ENCODE results near the gene ZNF385B.

ZNF385B gene

GRCh38 chr2:179691235-179691634 is 170.2 kb downstream of the ZNF385B start:
- TF ChIP-seq CTCF (IDR thresholded peaks at IDR 0.05; ENCODE audit: low read depth, low read length): no peak
- H3K4me3 ChIP-seq (ENCODE audit: low read depth, low read length): no peak overlapping the region

GRCh38 chr2:179686718-179687342 is 174.6 kb downstream of the ZNF385B start:
- TF ChIP-seq CTCF (IDR thresholded peaks at IDR 0.05; ENCODE audit: low read depth, low read length): no peak
- no peak overlapping the region for H3K4me3 ChIP-seq (ENCODE audit: low read depth, low read length)

GRCh38 chr2:179686069-179686468 is 175.3 kb downstream of the ZNF385B start:
- no peak for TF ChIP-seq CTCF (IDR thresholded peaks at IDR 0.05; ENCODE audit: low read depth, low read length)

GRCh38 chr2:179685146-179685545 is 176.3 kb downstream of the ZNF385B start:
- no peak for TF ChIP-seq CTCF (IDR thresholded peaks at IDR 0.05; ENCODE audit: low read depth, low read length)

More at GRCh38 chr2:179686069-179686468, 175.3 kb downstream of the ZNF385B start:
- no peak overlapping the region for H3K4me3 ChIP-seq (ENCODE audit: low read depth, low read length)

GRCh38 chr2:179682756-179683155 is 178.7 kb downstream of the ZNF385B start:
- TF ChIP-seq CTCF (IDR thresholded peaks at IDR 0.05; ENCODE audit: low read depth, low read length): no peak
- H3K4me3 ChIP-seq (ENCODE audit: low read depth, low read length): no peak overlapping the region

More at GRCh38 chr2:179685146-179685545, 176.3 kb downstream of the ZNF385B start:
- no peak overlapping the region for H3K4me3 ChIP-seq (ENCODE audit: low read depth, low read length)

GRCh38 chr2:179677746-179678505 is 183.5 kb downstream of the ZNF385B start:
- no peak overlapping the region for H3K4me3 ChIP-seq (ENCODE audit: low read depth, low read length)
- no peak for TF ChIP-seq CTCF (IDR thresholded peaks at IDR 0.05; ENCODE audit: low read depth, low read length)

- no peak overlapping the region for H3K4me3 ChIP-seq (ENCODE audit: low read depth, low read length)
- TF ChIP-seq CTCF (IDR thresholded peaks at IDR 0.05; ENCODE audit: low read depth, low read length): no peak
Measured at GRCh38 chr2:179677077-179677688, 184.2 kb downstream of the ZNF385B start.
